NCI-H446 treated with DMSO at 0.1 percent for 48 hours (cell line): ENCODE data around the gene GPD1.
"Not testable (repeated sequence)": the region's sequence is repeated elsewhere in the genome, so short reads cannot be mapped to it uniquely, and the experiment has no call there.

ENCODE experiments used
- DNase-seq: peaks from one replicate; lab custom pipeline; 2025; lab: John Stamatoyannopoulos, UW

The GPD1 gene

GRCh38 chr12:50127546-50127945, 23.7 kb downstream of the GPD1 start:
- no peak for DNase-seq

GRCh38 chr12:50129290-50129689, 25.5 kb downstream of the GPD1 start:
- no peak for DNase-seq

- DNase-seq: no peak
Observed at GRCh38 chr12:50132505-50133135, 28.8 kb downstream of the GPD1 start.

GRCh38 chr12:50142993-50143392, 39.2 kb downstream of the GPD1 start:
- DNase-seq: no peak

- no peak for DNase-seq
Observed at GRCh38 chr12:50145439-50145838, 41.6 kb downstream of the GPD1 start.

- DNase-seq: no peak
Observed at GRCh38 chr12:50147281-50147680, 43.5 kb downstream of the GPD1 start.

GRCh38 chr12:50148011-50148410, 44.2 kb downstream of the GPD1 start:
- not testable (repeated sequence) for DNase-seq

GRCh38 chr12:50149311-50149710, 45.5 kb downstream of the GPD1 start:
- no peak for DNase-seq

GRCh38 chr12:50151047-50151687, 47.4 kb downstream of the GPD1 start:
- no peak for DNase-seq

GRCh38 chr12:50154947-50155346, 51.1 kb downstream of the GPD1 start:
- not testable (repeated sequence) for DNase-seq

GRCh38 chr12:50156641-50157040, 52.8 kb downstream of the GPD1 start:
- no peak for DNase-seq

GRCh38 chr12:50157259-50157658, 53.5 kb downstream of the GPD1 start:
- no peak for DNase-seq

- no peak for DNase-seq
Observed at GRCh38 chr12:50160643-50161042, 56.8 kb downstream of the GPD1 start.
